Left ventricle myocardium inferior (tissue), 1 donor: ENCODE results near the gene SLC38A3. TPM values are rescaled to one million over a fixed set of nuclear protein-coding genes. Genes with fewer than 3 reads are reported as not detected.

Experiments
- DNase-seq: peaks from one replicate; pipeline ENCODE4 v3.0.0-alpha.2; 2020
- H3K27ac ChIP-seq: fragments of 200-600 bp; replicated peaks from 2 replicates; pipeline ENCODE4 v1.8.0; 2021
- H3K27me3 ChIP-seq: fragments of 200-600 bp; 2 replicates; pipeline ENCODE4 v1.8.0; 2021; ENCODE audit warnings: low read depth
- H3K36me3 ChIP-seq: fragments of 200-600 bp; 2 replicates; pipeline ENCODE4 v1.8.0; 2021
- H3K4me1 ChIP-seq: fragments of 200-600 bp; 2 replicates; pipeline ENCODE4 v1.8.0; 2021
- H3K4me3 ChIP-seq: fragments of 200-600 bp; 2 replicates; pipeline ENCODE4 v1.8.0; 2021; ENCODE audit warnings: mild to moderate bottlenecking, moderate library complexity
- H3K9me3 ChIP-seq: fragments of 200-600 bp; replicated peaks from 2 replicates; pipeline ENCODE4 v1.8.0; 2021
- CTCF ChIP-seq: fragments of 200-600 bp; IDR thresholded peaks from 2 replicates; pipeline ENCODE4 v1.8.0; 2021; ENCODE audit warnings: antibody characterized with exemption, mild to moderate bottlenecking, borderline replicate concordance
- intact Hi-C: fragments of 100-400 bp; cut with micrococcal nuclease; formaldehyde crosslinking; loops from one replicate; pipeline ENCODE4 v1.11.0; 2022
- total RNA-seq: library from RNA; stranded (reverse); fragmentation: NEBNext Ultra II Directional; extraction: Animal tissue kit (Norgen Biotek cat#: 25700); gene quantifications from one replicate; pipeline ENCODE4 v1.2.1, GENCODE V29; 2021
- donor health status: DM: no; HTN: yes; CAD: no; lungs with severe emphysema.

The SLC38A3 gene
- total RNA-seq, 1 donor from 2014 or later, result 10.4 TPM

- no peaks in the 10 kb centered on the region for H3K27me3 ChIP-seq
- no peak overlapping the region for H3K4me3 ChIP-seq
- intact Hi-C loops, result no loop called here
- H3K4me1 ChIP-seq, result peaks cover 34% of the 10 kb centered on the region
- no peak for DNase-seq
- H3K27ac ChIP-seq, result peak overlapping the region; percentile 27
- no peak for TF ChIP-seq CTCF
- H3K36me3 ChIP-seq, result no peaks in the 10 kb centered on the region
- no peaks in the 10 kb centered on the region for H3K9me3 ChIP-seq
Observed at GRCh38 chr3:50230794-50231125, 25.7 kb downstream of the SLC38A3 start.

- no peaks in the 10 kb centered on the region for H3K36me3 ChIP-seq
- no peak for DNase-seq
- intact Hi-C loops, result no loop called here
- H3K27ac ChIP-seq, result no peak overlapping the region
- TF ChIP-seq CTCF, result no peak
- H3K9me3 ChIP-seq, result no peaks in the 10 kb centered on the region
- H3K4me3 ChIP-seq, result no peak overlapping the region
- no peaks in the 10 kb centered on the region for H3K27me3 ChIP-seq
- H3K4me1 ChIP-seq, result peaks cover 31% of the 10 kb centered on the region
Observed at GRCh38 chr3:50231581-50231980, 26.5 kb downstream of the SLC38A3 start.

GRCh38 chr3:50232303-50232702 is 27.2 kb downstream of the SLC38A3 start:
- Histone ChIP-seq H3K4me1 (peaks cover 32% of the 10 kb centered on the region), H3K27me3 (no peaks in the 10 kb centered on the region), H3K36me3 (no peaks in the 10 kb centered on the region), H3K9me3 (no peaks in the 10 kb centered on the region), H3K4me3 (no peak overlapping the region), H3K27ac (no peak overlapping the region)
- intact Hi-C loops, result no loop called here
- DNase-seq, result no peak
- TF ChIP-seq CTCF, result no peak

- no peak for TF ChIP-seq CTCF
- Histone ChIP-seq H3K4me1 (peaks cover 33% of the 10 kb centered on the region), H3K36me3 (no peaks in the 10 kb centered on the region), H3K27ac (no peak overlapping the region), H3K9me3 (no peaks in the 10 kb centered on the region), H3K4me3 (no peak overlapping the region), H3K27me3 (no peaks in the 10 kb centered on the region)
- DNase-seq, result no peak
- intact Hi-C loops, result no loop called here
Observed at GRCh38 chr3:50233176-50233575, 28.1 kb downstream of the SLC38A3 start.

- intact Hi-C loops, result no loop called here
Observed at GRCh38 chr3:50235716-50236483, 30.8 kb downstream of the SLC38A3 start, which contains the start of gene GNAI2. GNAI2 (plus strand) TSS chr3:50236204; CDS start chr3:50236336, 132 bp downstream.

More at GRCh38 chr3:50235716-50236483, 30.8 kb downstream of the SLC38A3 start, which contains the start of gene GNAI2:
- H3K27ac ChIP-seq, result peak within 1 kb of the TSS; percentile 99
- TF ChIP-seq CTCF, result no peak
- H3K9me3 ChIP-seq, result no peaks in the 10 kb centered on the region
- peaks cover 4% of the 10 kb centered on the region for H3K36me3 ChIP-seq
- peak; percentile 99 for DNase-seq
- H3K27me3 ChIP-seq, result no peaks in the 10 kb centered on the region
- H3K4me3 ChIP-seq, result peak within 1 kb of the TSS; percentile 91
- peaks cover 58% of the 10 kb centered on the region for H3K4me1 ChIP-seq
